Hepatocyte (in vitro differentiated cells): ENCODE data around the gene OTUD5.
"Not testable (repeated sequence)": the region's sequence is repeated elsewhere in the genome, so short reads cannot be mapped to it uniquely, and the experiment has no call there.

ENCODE experiments used
- CTCF ChIP-seq: fragments of 200-600 bp; sonication (generic); IDR thresholded peaks from 2 replicates; pipeline ENCODE4 v1.5.1; 2016; ENCODE audit warnings: antibody characterized with exemption, mild to moderate bottlenecking; ENCODE audit not compliant: poor library complexity
- EZH2 ChIP-seq: fragments of 200-600 bp; sonication (generic); IDR thresholded peaks from 2 replicates; pipeline ENCODE4 v1.6.1; 2016; ENCODE audit warnings: antibody characterized with exemption, mild to moderate bottlenecking, borderline replicate concordance
- EZH2phosphoT487 ChIP-seq: fragments of 200-600 bp; sonication (generic); IDR thresholded peaks from one replicate; pipeline ENCODE4 v1.6.1; 2018; ENCODE audit warnings: antibody characterized with exemption, mild to moderate bottlenecking, low read depth, moderate library complexity; ENCODE audit not compliant: unreplicated experiment, severe bottlenecking

DNA sequence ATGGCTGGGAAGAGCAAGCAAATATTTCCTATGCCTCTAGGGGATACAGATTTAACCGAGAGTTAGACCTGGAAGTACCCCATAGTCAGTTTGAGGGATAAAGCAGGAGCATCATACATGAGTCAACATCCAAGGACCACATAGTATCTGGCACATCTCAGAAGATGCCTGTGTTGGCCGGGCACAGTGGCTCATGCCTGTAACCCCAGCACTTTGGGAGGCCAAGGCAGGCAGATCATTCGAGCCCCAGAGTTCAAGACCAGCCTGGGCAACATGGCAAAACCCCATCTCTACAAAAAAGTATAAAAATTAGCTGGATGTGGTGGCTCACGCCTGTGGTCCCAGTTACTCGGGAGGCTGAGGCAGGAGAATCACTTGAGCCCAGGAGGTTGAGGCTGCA, 70.8 kb downstream of the OTUD5 start:
- not testable (repeated sequence) for TF ChIP-seq CTCF, EZH2phosphoT487, EZH2
